BE2C (cell line): Measurements from ENCODE around the gene E2F4.
A peak's percentile ranks its signal among the peaks of the same experiment; 100 is the strongest.

ENCODE experiments used
- DNase-seq: peaks from one replicate; pipeline ENCODE4 v3.0.0-alpha.2; 2020
- H3K27me3 ChIP-seq: fragments of 250-450 bp; sonication (Bioruptor Pico); 2 replicates; pipeline ENCODE4 v1.5.1; 2020; ENCODE audit warnings: mild to moderate bottlenecking
- H3K36me3 ChIP-seq: fragments of 250-450 bp; sonication (Bioruptor Pico); 2 replicates; pipeline ENCODE4 v1.5.1; 2020; ENCODE audit warnings: mild to moderate bottlenecking
- H3K4me1 ChIP-seq: fragments of 250-450 bp; sonication (Bioruptor Pico); 2 replicates; pipeline ENCODE4 v1.5.1; 2020
- H3K4me3 ChIP-seq: 2 replicates; pipeline ENCODE4 v1.5.1; 2011; ENCODE audit warnings: low read depth, low read length
- H3K9me3 ChIP-seq: fragments of 250-450 bp; sonication (Bioruptor Pico); 2 replicates; pipeline ENCODE4 v1.5.1; 2020
- CTCF ChIP-seq: IDR thresholded peaks from 2 replicates; pipeline ENCODE4 v1.5.1; 2012; ENCODE audit warnings: mild to moderate bottlenecking, low read depth, low read length

The E2F4 gene

GRCh38 chr16:67190448-67191399, 1.2 kb upstream of the E2F4 start:
- no peak overlapping the region for H3K4me3 ChIP-seq
- no peaks in the 10 kb centered on the region for H3K9me3 ChIP-seq
- DNase-seq = no peak
- no peaks in the 10 kb centered on the region for H3K27me3 ChIP-seq
- TF ChIP-seq CTCF = no peak
- peaks cover 19% of the 10 kb centered on the region for H3K36me3 ChIP-seq
- no peaks in the 10 kb centered on the region for H3K4me1 ChIP-seq

- no peaks in the 10 kb centered on the region for H3K9me3 ChIP-seq
- no peak for DNase-seq
Observed at GRCh38 chr16:67191411-67191994, 452 bp upstream of the E2F4 start.

GRCh38 chr16:67192781-67193361, 916 bp downstream of the E2F4 start:
- H3K4me3 ChIP-seq = peak overlapping the region; percentile 100
- H3K36me3 ChIP-seq = peaks cover 41% of the 10 kb centered on the region
- TF ChIP-seq CTCF = no peak
- no peaks in the 10 kb centered on the region for H3K27me3 ChIP-seq
- H3K9me3 ChIP-seq = no peaks in the 10 kb centered on the region
- DNase-seq = no peak
- H3K4me1 ChIP-seq = no peaks in the 10 kb centered on the region

More at GRCh38 chr16:67191411-67191994, 452 bp upstream of the E2F4 start:
- Histone ChIP-seq H3K4me3 (peak overlapping the region; percentile 65), H3K36me3 (peaks cover 27% of the 10 kb centered on the region), H3K4me1 (no peaks in the 10 kb centered on the region), H3K27me3 (no peaks in the 10 kb centered on the region)
- no peak for TF ChIP-seq CTCF

- H3K4me1 ChIP-seq = no peaks in the 10 kb centered on the region
- H3K27me3 ChIP-seq = no peaks in the 10 kb centered on the region
- DNase-seq = no peak
- H3K4me3 ChIP-seq = peak overlapping the region; percentile 100; the same call in 1 of the 2 replicates
- no peaks in the 10 kb centered on the region for H3K9me3 ChIP-seq
- no peak for TF ChIP-seq CTCF
- H3K36me3 ChIP-seq = peaks cover 47% of the 10 kb centered on the region
Observed at GRCh38 chr16:67193536-67193935, 1.6 kb downstream of the E2F4 start.

GRCh38 chr16:67194260-67194659, 2.3 kb downstream of the E2F4 start:
- no peaks in the 10 kb centered on the region for H3K9me3 ChIP-seq
- no peaks in the 10 kb centered on the region for H3K4me1 ChIP-seq
- DNase-seq = no peak
- no peak overlapping the region for H3K4me3 ChIP-seq
- TF ChIP-seq CTCF = no peak
- peaks cover 50% of the 10 kb centered on the region for H3K36me3 ChIP-seq
- no peaks in the 10 kb centered on the region for H3K27me3 ChIP-seq

GRCh38 chr16:67195676-67196075, 3.7 kb downstream of the E2F4 start:
- no peak for TF ChIP-seq CTCF
- peaks cover 53% of the 10 kb centered on the region for H3K36me3 ChIP-seq

More at GRCh38 chr16:67195676-67196075, 3.7 kb downstream of the E2F4 start:
- no peaks in the 10 kb centered on the region for H3K27me3 ChIP-seq
- DNase-seq = no peak
- no peaks in the 10 kb centered on the region for H3K4me1 ChIP-seq
- H3K9me3 ChIP-seq = no peaks in the 10 kb centered on the region
- H3K4me3 ChIP-seq = no peak overlapping the region
